Loucy (cell line): ENCODE results near the gene TAS2R60.

Experiments
- H2AFZ ChIP-seq: fragments of 200-600 bp; sonication (generic); 2 replicates; pipeline ENCODE4 v1.6.0; 2016; ENCODE audit warnings: antibody characterized with exemption, mild to moderate bottlenecking, low read length, moderate library complexity
- H3F3A ChIP-seq: fragments of 200-600 bp; 2 replicates; pipeline ENCODE4 v1.6.0; 2016; ENCODE audit warnings: antibody characterized with exemption, low read depth, mild to moderate bottlenecking
- H3K27me3 ChIP-seq: fragments of 200-600 bp; sonication (generic); 2 replicates; pipeline ENCODE4 v1.6.1; 2014; ENCODE audit warnings: low read length, mild to moderate bottlenecking; ENCODE audit not compliant: insufficient read depth, poor library complexity, severe bottlenecking
- H3K36me3 ChIP-seq: fragments of 200-600 bp; sonication (generic); 2 replicates; pipeline ENCODE4 v1.6.1; 2016; ENCODE audit warnings: low read length; ENCODE audit not compliant: insufficient read depth
- H3K4me1 ChIP-seq: fragments of 200-600 bp; sonication (generic); 2 replicates; pipeline ENCODE4 v1.5.1; 2014; ENCODE audit warnings: low read length, mild to moderate bottlenecking; ENCODE audit not compliant: insufficient read depth, poor library complexity, severe bottlenecking
- H3K4me2 ChIP-seq: fragments of 200-600 bp; sonication (generic); 2 replicates; pipeline ENCODE4 v1.6.0; 2014; ENCODE audit warnings: antibody characterized with exemption, low read length, low read depth, mild to moderate bottlenecking; ENCODE audit not compliant: poor library complexity, severe bottlenecking
- H3K4me3 ChIP-seq: fragments of 200-600 bp; sonication (generic); 2 replicates; pipeline ENCODE4 v1.5.1; 2014; ENCODE audit warnings: low read length, mild to moderate bottlenecking, mixed read lengths; ENCODE audit not compliant: poor library complexity, severe bottlenecking
- H3K79me2 ChIP-seq: fragments of 200-600 bp; sonication (generic); 2 replicates; pipeline ENCODE4 v1.6.1; 2014; ENCODE audit warnings: low read length; ENCODE audit not compliant: insufficient read depth
- H3K9ac ChIP-seq: fragments of 200-600 bp; sonication (generic); 2 replicates; pipeline ENCODE4 v1.6.0; 2014; ENCODE audit warnings: mild to moderate bottlenecking, low read depth, low read length, moderate library complexity; ENCODE audit not compliant: poor library complexity, severe bottlenecking
- H3K9me2 ChIP-seq: fragments of 200-600 bp; sonication (generic); replicated peaks from 2 replicates; pipeline ENCODE4 v1.6.1; 2016; ENCODE audit warnings: low read depth, low read length, mixed read lengths
- H3K9me3 ChIP-seq: fragments of 200-600 bp; sonication (generic); 2 replicates; pipeline ENCODE4 v1.6.1; 2014; ENCODE audit warnings: mild to moderate bottlenecking, antibody characterized with exemption, low read length, low read depth; ENCODE audit not compliant: insufficient read depth
- H4K20me1 ChIP-seq: fragments of 200-600 bp; sonication (generic); 2 replicates; pipeline ENCODE4 v1.6.0; 2014; ENCODE audit warnings: antibody characterized with exemption, low read length, mild to moderate bottlenecking; ENCODE audit not compliant: insufficient read depth, poor library complexity, severe bottlenecking
- EZH2phosphoT487 ChIP-seq: fragments of 200-600 bp; IDR thresholded peaks from 2 replicates; pipeline ENCODE4 v1.6.1; 2018; ENCODE audit warnings: antibody characterized with exemption, mild to moderate bottlenecking, moderate library complexity, borderline replicate concordance
- TF ChIP-seq, protein P1 (sequence below): fragments of 200-600 bp; sonication (generic); conservative IDR thresholded peaks from 2 replicates; pipeline ENCODE4 v1.5.1; 2014; ENCODE audit warnings: mild to moderate bottlenecking, antibody characterized with exemption, low read length

TAS2R60 gene

DNA sequence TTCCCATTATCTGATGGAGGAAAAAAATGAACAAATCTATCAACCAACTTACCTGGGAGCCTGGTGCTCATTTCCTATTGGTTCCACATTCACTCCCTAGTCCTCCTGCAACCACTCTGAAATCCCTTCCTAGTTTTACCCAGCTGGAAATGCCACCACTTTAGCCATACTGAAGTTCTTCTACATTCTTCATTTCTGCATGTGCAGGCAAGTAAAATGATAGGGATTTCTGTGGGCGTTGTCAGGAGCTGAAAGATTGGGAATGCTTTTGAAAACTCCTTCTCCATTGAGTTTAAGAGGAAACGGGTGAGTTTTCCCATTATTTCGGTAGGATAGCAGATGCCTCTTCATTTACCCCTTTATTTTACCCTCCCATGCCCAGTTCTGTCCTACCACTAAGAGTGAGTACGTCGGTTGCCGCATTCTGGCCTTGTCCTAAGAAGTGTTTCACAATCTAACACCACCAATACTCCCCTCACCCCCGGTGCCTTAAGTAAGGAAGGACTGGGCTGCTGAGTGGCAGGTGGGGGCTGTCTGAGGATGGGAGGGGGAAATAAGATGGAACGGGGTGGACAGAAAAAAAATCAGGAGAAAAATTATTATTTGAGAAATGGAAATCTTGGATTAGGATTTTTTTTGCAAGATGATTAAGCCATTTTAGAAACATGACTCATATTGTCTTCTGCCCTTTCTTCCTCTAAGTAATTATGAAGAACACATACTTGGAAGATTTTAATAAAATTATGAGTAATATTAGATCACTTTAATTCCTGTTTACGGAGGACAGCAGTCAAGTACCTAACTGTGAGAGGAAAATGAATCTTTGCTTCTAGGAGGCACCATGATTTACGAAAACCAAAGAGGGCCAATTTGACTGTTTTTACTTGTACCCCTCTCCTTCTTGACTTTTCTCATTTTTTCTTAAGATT lies 13.2 kb upstream of the TAS2R60 start:
- Histone ChIP-seq H3K4me3 (no peak overlapping the region), H2AFZ (no peak overlapping the region), H3K4me2 (no peak overlapping the region), H3K9me3 (no peaks in the 10 kb centered on the region), H4K20me1 (no peaks in the 10 kb centered on the region), H3K4me1 (no peaks in the 10 kb centered on the region), H3K79me2 (no peaks in the 10 kb centered on the region), H3F3A (no peaks in the 10 kb centered on the region), H3K27me3 (no peaks in the 10 kb centered on the region), H3K9ac (no peak overlapping the region), H3K36me3 (no peaks in the 10 kb centered on the region), H3K9me2 (no peaks in the 10 kb centered on the region)
- TF ChIP-seq, protein P1, sequence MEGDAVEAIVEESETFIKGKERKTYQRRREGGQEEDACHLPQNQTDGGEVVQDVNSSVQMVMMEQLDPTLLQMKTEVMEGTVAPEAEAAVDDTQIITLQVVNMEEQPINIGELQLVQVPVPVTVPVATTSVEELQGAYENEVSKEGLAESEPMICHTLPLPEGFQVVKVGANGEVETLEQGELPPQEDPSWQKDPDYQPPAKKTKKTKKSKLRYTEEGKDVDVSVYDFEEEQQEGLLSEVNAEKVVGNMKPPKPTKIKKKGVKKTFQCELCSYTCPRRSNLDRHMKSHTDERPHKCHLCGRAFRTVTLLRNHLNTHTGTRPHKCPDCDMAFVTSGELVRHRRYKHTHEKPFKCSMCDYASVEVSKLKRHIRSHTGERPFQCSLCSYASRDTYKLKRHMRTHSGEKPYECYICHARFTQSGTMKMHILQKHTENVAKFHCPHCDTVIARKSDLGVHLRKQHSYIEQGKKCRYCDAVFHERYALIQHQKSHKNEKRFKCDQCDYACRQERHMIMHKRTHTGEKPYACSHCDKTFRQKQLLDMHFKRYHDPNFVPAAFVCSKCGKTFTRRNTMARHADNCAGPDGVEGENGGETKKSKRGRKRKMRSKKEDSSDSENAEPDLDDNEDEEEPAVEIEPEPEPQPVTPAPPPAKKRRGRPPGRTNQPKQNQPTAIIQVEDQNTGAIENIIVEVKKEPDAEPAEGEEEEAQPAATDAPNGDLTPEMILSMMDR, result no peak
- TF ChIP-seq EZH2phosphoT487, result no peak

DNA sequence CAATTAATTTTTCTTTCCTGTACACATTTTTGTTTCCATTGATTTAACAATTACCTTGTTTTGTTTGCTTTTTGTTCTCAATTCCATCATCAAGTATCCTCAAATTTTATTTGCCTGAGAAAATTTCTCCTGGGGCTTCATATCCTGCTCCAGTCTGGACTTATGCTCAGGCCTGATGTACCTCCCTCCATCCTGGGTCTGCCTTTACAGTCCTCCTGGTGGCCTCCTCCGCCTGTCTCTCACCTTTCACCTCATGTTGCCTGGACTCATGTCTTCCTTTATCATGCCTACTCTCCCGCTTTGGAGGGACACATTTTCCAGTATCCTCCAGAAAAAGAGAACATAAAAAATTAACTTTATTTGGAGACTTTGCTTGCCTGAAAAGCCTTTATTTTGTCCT lies 12.1 kb upstream of the TAS2R60 start:
- no peaks in the 10 kb centered on the region for H3K36me3 ChIP-seq
- H4K20me1 ChIP-seq, result no peaks in the 10 kb centered on the region
- H3K79me2 ChIP-seq, result no peaks in the 10 kb centered on the region
- no peak overlapping the region for H3K4me3 ChIP-seq
- no peak overlapping the region for H3K9ac ChIP-seq
- H3F3A ChIP-seq, result no peaks in the 10 kb centered on the region
- no peak overlapping the region for H3K4me2 ChIP-seq
- no peaks in the 10 kb centered on the region for H3K4me1 ChIP-seq
- TF ChIP-seq, protein P1, result no peak
- no peak for TF ChIP-seq EZH2phosphoT487
- H2AFZ ChIP-seq, result no peak overlapping the region
- H3K9me2 ChIP-seq, result no peaks in the 10 kb centered on the region
- H3K27me3 ChIP-seq, result no peaks in the 10 kb centered on the region
- no peaks in the 10 kb centered on the region for H3K9me3 ChIP-seq

DNA sequence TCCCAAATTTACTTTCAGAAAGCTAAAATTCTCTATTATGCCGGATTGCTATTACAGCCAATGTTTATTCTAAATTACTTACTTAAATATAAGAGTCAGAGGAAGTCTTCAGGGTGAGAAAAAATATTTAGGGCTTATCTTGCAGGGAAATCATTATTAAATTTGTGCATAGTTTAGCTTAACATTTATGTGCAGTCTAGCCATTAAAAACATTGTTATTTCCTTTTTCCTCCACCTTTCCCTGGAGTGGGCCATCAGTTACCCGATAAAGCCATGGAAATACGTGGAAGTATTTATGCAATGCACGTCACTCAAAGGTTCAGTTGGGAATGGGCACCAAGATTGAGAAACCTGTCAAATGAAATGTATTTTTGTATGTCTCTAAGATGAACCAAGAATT lies 9.5 kb upstream of the TAS2R60 start:
- TF ChIP-seq EZH2phosphoT487, result no peak
- TF ChIP-seq, protein P1, result no peak
- H3K36me3 ChIP-seq, result no peaks in the 10 kb centered on the region
- no peak overlapping the region for H3K4me2 ChIP-seq
- H3K9me2 ChIP-seq, result no peaks in the 10 kb centered on the region
- no peak overlapping the region for H2AFZ ChIP-seq
- H3K4me3 ChIP-seq, result no peak overlapping the region
- H4K20me1 ChIP-seq, result no peaks in the 10 kb centered on the region
- H3K4me1 ChIP-seq, result peaks cover 11% of the 10 kb centered on the region
- no peaks in the 10 kb centered on the region for H3F3A ChIP-seq
- no peaks in the 10 kb centered on the region for H3K27me3 ChIP-seq
- no peaks in the 10 kb centered on the region for H3K79me2 ChIP-seq
- H3K9ac ChIP-seq, result no peak overlapping the region
- H3K9me3 ChIP-seq, result no peaks in the 10 kb centered on the region
